GM12872 (cell line): ENCODE data around the gene LIMS1.

ENCODE experiments used
- CTCF ChIP-seq: IDR thresholded peaks from 3 replicates; pipeline ENCODE4 v1.5.1; 2011; ENCODE audit warnings: low read depth, mild to moderate bottlenecking, low read length, moderate library complexity; ENCODE audit not compliant: insufficient read depth

Gene LIMS1

GRCh38 chr2:108611021-108611420, 76.8 kb downstream of the LIMS1 start:
- TF ChIP-seq CTCF, result no peak

- TF ChIP-seq CTCF, result no peak
Measured at GRCh38 chr2:108612153-108612513, 77.9 kb downstream of the LIMS1 start.

- no peak for TF ChIP-seq CTCF
Measured at GRCh38 chr2:108612514-108613183, 78.4 kb downstream of the LIMS1 start.

- TF ChIP-seq CTCF, result no peak
Measured at GRCh38 chr2:108613261-108614042, 79.2 kb downstream of the LIMS1 start.

- TF ChIP-seq CTCF, result no peak
Measured at GRCh38 chr2:108614043-108614545, 79.8 kb downstream of the LIMS1 start.

- TF ChIP-seq CTCF, result no peak
Measured at GRCh38 chr2:108614659-108615058, 80.4 kb downstream of the LIMS1 start.

- no peak for TF ChIP-seq CTCF
Measured at GRCh38 chr2:108615480-108616090, 81.3 kb downstream of the LIMS1 start.
